GM08714 (cell line): Measurements from ENCODE around the gene MMS22L.
A peak's percentile ranks its signal among the peaks of the same experiment; 100 is the strongest.

Experiments
- H3K4me3 ChIP-seq: fragments of 200-500 bp; sonication (Bioruptor generic); 2 replicates; pipeline ENCODE4 v1.5.1; 2014; ENCODE audit warnings: mild to moderate bottlenecking, low read length, inconsistent platforms
- ZNF274 ChIP-seq: IDR thresholded peaks from 2 replicates; pipeline ENCODE4 v1.6.1; 2012; ENCODE audit warnings: mild to moderate bottlenecking, low read depth, low read length

Gene MMS22L

DNA sequence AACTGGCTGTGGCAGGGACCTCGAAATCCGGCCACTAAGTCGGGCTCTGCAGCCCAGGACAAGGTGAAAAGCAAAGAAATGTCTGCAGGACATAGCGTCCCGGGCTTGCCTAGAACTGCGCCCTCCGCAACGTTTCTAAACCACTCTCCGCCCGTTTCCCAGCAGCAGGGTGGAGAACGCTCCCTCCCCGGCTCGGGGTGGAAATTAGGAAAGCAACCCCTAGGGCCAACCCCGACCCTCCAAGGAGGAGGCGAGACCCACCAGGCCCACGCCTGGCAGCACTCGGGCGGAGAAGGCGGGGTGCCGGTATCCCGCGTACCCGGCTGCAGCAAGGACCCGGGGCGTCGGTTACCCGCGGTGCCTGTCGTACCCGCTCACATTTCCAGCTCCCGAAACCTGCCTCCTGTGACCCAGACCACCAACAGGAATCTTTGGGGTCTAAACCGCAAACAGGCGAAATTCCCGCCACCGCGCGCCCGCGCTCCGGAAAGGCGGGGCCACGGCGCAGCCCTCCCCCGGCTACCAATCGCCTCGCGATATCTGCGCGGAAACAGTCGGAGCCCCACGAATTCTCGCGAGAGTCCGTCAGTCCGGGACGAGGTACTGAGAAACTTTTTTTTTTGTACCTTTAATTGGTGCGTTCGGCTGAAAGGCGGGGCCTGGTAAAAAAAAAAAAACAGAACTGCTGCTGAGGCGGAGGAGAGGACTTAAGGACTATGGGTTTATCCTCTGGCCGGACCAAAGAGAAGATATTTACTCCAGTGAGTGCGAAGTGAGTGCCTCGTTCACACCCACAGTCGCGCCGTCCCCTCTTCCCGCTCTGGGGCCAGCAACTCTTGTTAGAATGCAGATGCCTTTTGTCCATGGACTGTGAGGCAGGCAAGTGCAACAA is at the start of gene MMS22L:
Gene MMS22L, minus strand, starts transcription at position 491 of the 892 bp plus-strand sequence. CDS start 739 bp downstream, outside the sequence.
- H3K4me3 ChIP-seq, result peak within 1 kb of the TSS; percentile 97
- no peak for TF ChIP-seq ZNF274

DNA sequence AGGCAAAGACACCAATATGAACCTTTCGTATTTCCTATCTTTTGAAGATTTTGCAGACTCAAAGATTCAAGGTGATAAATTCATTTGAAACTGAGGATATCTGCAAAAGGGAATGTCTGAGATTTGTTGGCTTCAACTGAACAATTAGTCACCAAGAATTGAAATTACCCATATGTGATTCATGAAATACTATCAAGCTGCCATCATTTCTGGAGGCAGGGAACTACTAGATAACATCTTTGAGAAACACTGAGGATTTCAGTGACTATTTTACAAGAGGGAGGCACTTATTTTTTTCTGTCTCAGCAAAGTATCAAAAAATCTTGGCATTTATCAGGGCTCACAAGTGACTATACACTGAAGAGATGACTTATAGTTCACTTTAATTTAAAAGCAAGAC is 39.8 kb upstream of the MMS22L start:
- no peak for TF ChIP-seq ZNF274
- no peak overlapping the region for H3K4me3 ChIP-seq

GRCh38 chr6:97322226-97322625 is 39.2 kb upstream of the MMS22L start:
- H3K4me3 ChIP-seq, result no peak overlapping the region
- no peak for TF ChIP-seq ZNF274

- H3K4me3 ChIP-seq, result no peak overlapping the region
- no peak for TF ChIP-seq ZNF274
Observed at GRCh38 chr6:97316978-97317377, 34.0 kb upstream of the MMS22L start.

DNA sequence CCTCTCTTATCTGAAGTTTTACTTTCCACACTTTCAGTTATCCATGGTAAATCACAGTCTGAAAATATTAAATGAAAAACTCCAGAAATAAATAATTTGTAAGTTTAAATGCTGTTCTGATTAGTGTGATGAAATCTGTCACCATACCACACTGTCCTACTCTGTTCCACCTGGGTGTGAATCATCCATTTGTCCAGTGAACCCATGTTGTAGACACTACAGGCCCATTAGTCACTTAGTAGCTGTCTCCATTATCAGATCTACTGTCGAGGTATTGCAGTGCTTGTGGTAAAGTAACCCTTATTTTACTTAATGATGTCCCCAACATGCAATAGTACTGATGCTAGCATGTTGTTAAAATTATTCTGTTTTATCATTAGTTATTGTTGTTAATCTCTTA is 29.2 kb upstream of the MMS22L start:
- no peak for TF ChIP-seq ZNF274
- no peak overlapping the region for H3K4me3 ChIP-seq

DNA sequence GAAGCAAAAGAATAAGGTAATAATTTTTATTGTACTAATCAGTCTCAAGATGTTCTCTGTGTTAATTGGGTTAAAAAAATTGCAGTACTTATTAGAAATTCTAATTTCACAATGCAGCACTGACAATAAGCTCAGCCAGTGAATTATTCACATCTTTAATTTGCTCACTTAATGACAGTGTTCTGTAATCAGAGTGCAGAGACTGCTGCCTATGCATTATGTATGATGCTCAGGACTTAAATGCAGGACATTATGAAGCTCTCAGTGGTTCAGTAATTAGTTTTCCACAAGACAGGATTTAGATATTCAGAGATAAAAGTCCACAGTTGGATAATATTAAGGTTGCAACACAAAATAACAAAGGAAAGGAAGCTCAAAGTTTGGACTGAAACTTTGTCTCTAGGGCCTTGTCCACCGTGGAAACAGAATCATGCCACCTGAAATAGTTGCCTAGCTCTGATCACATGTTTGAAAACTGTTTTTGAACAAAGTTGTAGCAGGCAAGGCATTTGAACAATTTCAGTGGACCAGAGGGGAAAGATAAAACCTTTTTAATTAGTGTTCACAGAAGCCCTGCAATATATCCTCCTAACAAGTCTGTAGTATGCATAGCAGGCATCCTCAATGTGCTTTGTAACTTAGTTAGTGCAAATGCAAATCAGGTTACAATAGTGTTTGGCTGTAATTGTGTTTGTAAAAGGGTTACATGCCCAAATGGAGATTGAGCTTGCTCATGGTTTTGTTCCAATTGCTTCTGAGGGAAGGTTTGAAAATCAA is 23.7 kb upstream of the MMS22L start:
- no peak overlapping the region for H3K4me3 ChIP-seq
- no peak for TF ChIP-seq ZNF274

DNA sequence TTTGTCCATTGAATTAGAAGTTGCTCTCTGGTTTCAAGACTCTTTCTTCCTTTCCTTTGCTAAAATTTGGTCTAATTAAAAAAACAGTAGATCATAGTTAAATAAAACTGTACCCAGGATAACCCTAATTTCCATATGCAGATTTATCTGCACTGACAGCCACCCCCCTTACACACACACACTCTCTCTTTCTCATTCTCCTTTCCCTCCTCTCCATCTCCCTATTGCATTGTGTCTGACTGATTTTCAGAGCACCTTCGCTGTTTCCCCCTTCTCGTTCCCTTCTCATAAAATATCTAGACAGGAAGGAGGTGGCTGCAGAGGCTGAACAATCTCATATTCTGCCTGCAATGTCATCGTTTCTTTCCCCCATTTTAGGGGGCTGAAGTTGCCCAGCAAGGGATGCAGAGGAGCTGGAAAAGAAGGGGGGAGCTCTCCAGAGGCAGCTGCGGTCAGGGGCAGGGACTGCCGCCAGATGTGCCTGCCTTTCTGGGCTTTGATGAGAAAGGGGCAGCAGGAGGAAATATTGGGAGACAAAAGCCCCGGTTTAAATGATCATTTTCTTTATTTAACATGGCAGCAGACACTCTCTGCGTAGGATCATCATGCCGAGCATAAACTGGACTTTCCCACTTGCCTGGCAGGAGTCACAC is 22.5 kb upstream of the MMS22L start:
- no peak overlapping the region for H3K4me3 ChIP-seq
- TF ChIP-seq ZNF274, result no peak

DNA sequence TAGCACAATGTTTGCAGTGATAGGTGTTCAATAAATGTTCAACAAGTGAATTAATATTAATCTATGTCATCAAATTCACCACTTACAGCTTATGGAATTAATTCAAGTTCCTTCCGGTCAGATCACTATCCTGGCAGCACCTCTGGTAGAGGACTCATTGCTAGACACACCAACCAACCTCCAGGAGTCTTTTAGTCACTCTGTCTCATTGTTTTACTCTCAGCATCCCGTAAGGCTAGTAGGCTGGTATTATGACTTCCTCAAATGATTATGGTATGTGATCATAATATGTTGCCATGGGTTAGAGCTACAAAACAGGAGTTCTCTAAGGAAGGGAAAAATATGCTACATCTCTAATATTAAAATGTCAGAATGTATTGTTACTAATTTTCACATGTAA is 21.7 kb upstream of the MMS22L start:
- no peak overlapping the region for H3K4me3 ChIP-seq
- no peak for TF ChIP-seq ZNF274

GRCh38 chr6:97294451-97294850 is 11.4 kb upstream of the MMS22L start:
- no peak overlapping the region for H3K4me3 ChIP-seq
- no peak for TF ChIP-seq ZNF274

DNA sequence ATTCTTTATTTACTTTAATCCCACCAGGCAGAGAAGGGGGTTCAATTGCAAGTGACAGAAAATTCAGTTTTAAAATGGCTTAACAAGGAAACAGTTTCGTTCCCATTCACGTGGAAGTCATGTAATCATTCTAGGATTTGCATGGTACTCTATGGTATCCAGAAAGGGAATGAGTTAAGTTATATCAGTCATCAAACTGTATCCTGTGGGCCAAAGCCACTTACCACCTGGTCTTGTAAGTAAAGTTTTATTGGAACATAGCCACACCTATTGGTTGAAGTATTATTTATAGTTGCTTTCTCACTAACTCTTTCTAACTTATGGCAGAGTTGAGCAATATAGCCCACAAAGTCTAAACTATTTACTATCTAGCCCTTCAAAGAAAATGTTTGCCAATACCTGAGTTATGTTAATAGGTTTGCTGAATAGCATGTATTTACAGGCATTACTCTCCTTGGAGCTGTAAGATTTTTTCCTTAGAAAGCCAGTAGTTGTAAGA is 10.2 kb upstream of the MMS22L start:
- no peak for TF ChIP-seq ZNF274
- H3K4me3 ChIP-seq, result no peak overlapping the region

DNA sequence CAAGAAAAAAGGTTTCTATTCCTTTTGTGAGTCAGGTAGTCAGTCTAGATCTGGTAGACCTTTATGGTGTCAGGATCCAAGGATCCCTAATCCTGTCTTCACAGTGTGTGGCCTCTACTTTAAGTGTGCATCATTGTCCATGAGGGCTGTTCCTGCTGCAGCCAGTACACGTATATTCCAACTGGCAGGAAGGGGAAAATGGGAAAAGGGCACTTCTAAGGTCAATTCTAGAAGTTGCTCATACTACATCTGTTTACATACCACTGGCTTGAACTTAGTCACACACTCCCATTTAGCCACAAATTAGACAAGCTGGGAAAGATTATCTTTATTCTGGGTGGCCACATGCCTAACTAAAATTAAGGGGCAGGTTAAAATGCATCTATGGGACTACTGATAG is 9.7 kb upstream of the MMS22L start:
- no peak for TF ChIP-seq ZNF274
- no peak overlapping the region for H3K4me3 ChIP-seq

DNA sequence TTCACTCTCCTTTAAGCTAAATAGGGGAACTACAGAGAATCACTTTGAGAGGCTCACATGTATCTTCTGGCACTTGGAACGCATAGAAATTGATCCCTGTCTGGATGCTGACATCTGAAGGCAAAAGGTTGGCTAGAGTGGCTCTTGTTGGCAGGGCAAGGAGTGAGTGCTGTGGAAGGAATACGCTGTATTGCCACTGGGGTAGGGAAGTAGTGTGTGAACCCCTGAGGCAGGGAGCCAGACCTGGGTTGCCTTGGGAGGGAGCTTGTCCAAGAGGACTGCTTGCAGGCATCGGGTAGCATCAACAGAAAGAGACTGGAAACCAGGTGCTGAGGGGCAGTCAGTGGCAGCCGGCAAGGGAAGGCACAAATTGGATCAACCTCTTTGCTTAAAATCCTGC is 8.9 kb upstream of the MMS22L start:
- TF ChIP-seq ZNF274, result no peak

DNA sequence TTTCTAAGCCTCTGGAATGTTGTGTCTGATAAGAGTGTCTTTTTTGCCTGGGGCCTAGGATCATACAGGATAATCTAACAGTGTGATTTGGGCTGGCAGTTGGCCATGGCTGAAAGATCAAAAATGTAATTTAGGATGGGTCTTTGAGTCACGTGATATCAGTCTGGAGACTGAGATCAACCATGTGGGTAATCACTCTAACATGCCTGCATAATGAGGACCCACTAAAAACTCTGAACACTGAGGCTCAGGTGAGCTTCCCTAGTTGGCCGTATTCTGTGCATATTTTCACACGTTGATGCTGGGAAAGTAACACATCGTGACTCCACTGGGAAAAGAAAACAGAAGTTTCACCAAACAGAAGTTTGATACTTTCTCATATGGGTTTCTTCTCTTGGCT is 6.3 kb upstream of the MMS22L start:
- no peak overlapping the region for H3K4me3 ChIP-seq
- TF ChIP-seq ZNF274, result no peak

More for the DNA sequence above, 8.9 kb upstream of the MMS22L start:
- H3K4me3 ChIP-seq, result no peak overlapping the region

DNA sequence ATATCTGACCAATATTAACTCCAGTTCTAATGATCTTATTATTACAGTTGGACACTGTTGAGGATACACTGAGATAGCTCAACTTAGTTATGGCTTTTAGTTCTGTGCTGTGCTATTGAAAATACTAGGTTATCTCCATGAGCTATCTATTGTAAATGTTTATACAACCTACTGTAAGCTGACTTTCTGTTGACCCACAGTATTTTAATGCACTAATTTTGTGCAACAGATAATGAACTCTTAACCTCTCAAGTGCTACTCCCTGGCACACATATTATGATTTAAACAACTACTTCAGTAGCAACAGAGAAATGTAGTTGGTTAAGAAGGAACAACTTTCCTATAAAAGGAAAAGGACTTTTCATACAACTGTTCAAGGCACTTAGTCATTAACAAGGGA is 5.2 kb upstream of the MMS22L start:
- no peak for TF ChIP-seq ZNF274
- no peak overlapping the region for H3K4me3 ChIP-seq

DNA sequence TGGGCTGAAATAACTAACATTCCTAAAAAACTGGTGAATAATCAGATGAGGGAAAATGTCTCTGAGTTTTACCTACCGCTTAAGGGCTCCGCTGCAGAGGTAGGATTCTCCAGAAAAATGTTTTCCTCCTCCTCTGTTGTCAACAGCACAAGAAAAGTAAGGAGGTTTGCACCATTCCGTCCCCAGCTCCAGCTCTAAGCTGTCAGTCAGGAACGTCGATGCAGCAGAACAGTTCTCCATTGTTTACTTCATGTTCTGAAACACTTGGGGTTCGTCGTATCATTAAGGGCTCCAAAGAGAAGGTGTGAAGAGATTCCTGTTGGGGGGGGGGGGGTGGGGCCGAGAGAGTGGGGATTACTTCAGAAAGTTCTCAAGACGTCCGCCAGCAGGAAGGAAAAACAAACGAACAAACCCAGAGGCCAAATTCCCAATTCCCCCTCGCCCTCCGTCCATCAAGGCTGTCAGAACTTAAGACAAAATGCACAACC is 734 bp downstream of the MMS22L start:
- TF ChIP-seq ZNF274, result no peak

More for the DNA sequence above, 734 bp downstream of the MMS22L start:
- H3K4me3 ChIP-seq, result peak overlapping the region; percentile 97
